GM21390 (cell line): ENCODE measurements around the gene CRTC1.

Experiments used
- ATAC-seq: cut with Tn5 transposase; IDR thresholded peaks from one replicate; pipeline ENCODE4 v1.9.1; 2021; ENCODE audit not compliant: unreplicated experiment

The CRTC1 gene

GRCh38 chr19:18651733-18652132 lies 31.7 kb upstream of the CRTC1 start:
- no peak for ATAC-seq

- ATAC-seq = no peak
Observed at GRCh38 chr19:18653853-18654252, 29.6 kb upstream of the CRTC1 start.

- no peak for ATAC-seq
Observed at GRCh38 chr19:18654469-18654868, 29.0 kb upstream of the CRTC1 start.

GRCh38 chr19:18655173-18655844 lies 28.2 kb upstream of the CRTC1 start:
- ATAC-seq = no peak

GRCh38 chr19:18656337-18657086 lies 27.0 kb upstream of the CRTC1 start:
- ATAC-seq = no peak

GRCh38 chr19:18657590-18658365 lies 25.7 kb upstream of the CRTC1 start:
- ATAC-seq = no peak

GRCh38 chr19:18658366-18658855 lies 25.1 kb upstream of the CRTC1 start:
- ATAC-seq = no peak

- no peak for ATAC-seq
Observed at GRCh38 chr19:18659281-18660050, 24.0 kb upstream of the CRTC1 start.

- no peak for ATAC-seq
Observed at GRCh38 chr19:18660051-18660910, 23.2 kb upstream of the CRTC1 start.

- no peak for ATAC-seq
Observed at GRCh38 chr19:18660939-18661670, 22.4 kb upstream of the CRTC1 start.

- no peak for ATAC-seq
Observed at GRCh38 chr19:18662972-18663732, 20.3 kb upstream of the CRTC1 start.

- ATAC-seq = no peak
Observed at GRCh38 chr19:18663940-18664530, 19.4 kb upstream of the CRTC1 start.

- ATAC-seq = no peak
Observed at GRCh38 chr19:18665771-18666202, 17.7 kb upstream of the CRTC1 start.

- no peak for ATAC-seq
Observed at GRCh38 chr19:18666317-18666716, 17.2 kb upstream of the CRTC1 start.

- no peak for ATAC-seq
Observed at GRCh38 chr19:18666784-18667183, 16.7 kb upstream of the CRTC1 start.

GRCh38 chr19:18667531-18668251 lies 15.8 kb upstream of the CRTC1 start:
- ATAC-seq = no peak

- no peak for ATAC-seq
Observed at GRCh38 chr19:18668252-18668631, 15.2 kb upstream of the CRTC1 start.
